ENCODE measurements around the gene UBB.

DNA sequence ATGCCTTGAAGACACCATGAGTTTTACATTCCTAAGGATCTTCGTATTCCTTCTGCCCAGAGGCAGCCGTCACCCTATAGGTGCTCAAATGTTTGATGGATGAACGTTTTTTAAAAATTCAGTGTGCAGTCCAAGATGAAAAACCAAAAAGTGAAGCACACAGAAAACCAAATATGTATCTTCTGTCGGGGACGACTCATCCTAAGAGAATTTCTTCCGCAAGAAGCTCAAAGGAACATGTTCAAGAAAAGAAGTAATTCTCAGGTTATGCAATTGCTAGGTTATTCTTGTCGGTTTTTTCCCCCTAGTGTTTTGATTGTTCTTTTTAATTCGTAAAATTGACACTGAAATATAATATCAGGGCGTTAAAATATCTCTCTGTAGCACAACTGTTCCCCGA lies 29.1 kb upstream of the UBB start:
- TF ChIP-seq, protein P1, sequence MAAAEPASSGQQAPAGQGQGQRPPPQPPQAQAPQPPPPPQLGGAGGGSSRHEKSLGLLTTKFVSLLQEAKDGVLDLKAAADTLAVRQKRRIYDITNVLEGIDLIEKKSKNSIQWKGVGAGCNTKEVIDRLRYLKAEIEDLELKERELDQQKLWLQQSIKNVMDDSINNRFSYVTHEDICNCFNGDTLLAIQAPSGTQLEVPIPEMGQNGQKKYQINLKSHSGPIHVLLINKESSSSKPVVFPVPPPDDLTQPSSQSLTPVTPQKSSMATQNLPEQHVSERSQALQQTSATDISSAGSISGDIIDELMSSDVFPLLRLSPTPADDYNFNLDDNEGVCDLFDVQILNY (CRISPR knock-in tag; IDR thresholded peaks at IDR 0.05): no peak
- TF ChIP-seq EZH2 (IDR thresholded peaks at IDR 0.05; ENCODE audit: borderline replicate concordance, low read depth, low read length): no peak
- no peak for TF ChIP-seq ADNP (tag; IDR thresholded peaks at IDR 0.05)
- no peak for TF ChIP-seq JUNB (CRISPR knock-in tag; conservative IDR thresholded peaks at IDR 0.05)
- TF ChIP-seq, protein P2, sequence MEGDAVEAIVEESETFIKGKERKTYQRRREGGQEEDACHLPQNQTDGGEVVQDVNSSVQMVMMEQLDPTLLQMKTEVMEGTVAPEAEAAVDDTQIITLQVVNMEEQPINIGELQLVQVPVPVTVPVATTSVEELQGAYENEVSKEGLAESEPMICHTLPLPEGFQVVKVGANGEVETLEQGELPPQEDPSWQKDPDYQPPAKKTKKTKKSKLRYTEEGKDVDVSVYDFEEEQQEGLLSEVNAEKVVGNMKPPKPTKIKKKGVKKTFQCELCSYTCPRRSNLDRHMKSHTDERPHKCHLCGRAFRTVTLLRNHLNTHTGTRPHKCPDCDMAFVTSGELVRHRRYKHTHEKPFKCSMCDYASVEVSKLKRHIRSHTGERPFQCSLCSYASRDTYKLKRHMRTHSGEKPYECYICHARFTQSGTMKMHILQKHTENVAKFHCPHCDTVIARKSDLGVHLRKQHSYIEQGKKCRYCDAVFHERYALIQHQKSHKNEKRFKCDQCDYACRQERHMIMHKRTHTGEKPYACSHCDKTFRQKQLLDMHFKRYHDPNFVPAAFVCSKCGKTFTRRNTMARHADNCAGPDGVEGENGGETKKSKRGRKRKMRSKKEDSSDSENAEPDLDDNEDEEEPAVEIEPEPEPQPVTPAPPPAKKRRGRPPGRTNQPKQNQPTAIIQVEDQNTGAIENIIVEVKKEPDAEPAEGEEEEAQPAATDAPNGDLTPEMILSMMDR (IDR thresholded peaks at IDR 0.05 in 2 of 3, conservative IDR thresholded peaks at IDR 0.05 in 1 of 3; ENCODE audit: insufficient read depth in 2 of 3, low read depth in 1 of 3, low read length in 3 of 3): no peak
- TF ChIP-seq SRSF1 (IDR thresholded peaks at IDR 0.05; ENCODE audit: low read depth, low read length): no peak
- TF ChIP-seq, protein P3, sequence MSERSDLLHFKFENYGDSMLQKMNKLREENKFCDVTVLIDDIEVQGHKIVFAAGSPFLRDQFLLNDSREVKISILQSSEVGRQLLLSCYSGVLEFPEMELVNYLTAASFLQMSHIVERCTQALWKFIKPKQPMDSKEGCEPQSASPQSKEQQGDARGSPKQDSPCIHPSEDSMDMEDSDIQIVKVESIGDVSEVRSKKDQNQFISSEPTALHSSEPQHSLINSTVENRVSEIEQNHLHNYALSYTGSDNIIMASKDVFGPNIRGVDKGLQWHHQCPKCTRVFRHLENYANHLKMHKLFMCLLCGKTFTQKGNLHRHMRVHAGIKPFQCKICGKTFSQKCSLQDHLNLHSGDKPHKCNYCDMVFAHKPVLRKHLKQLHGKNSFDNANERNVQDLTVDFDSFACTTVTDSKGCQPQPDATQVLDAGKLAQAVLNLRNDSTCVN (CRISPR knock-in tag; IDR thresholded peaks at IDR 0.05): no peak
- TF ChIP-seq NCOA1 (IDR thresholded peaks at IDR 0.05; ENCODE audit: low read depth): no peak
- TF ChIP-seq EP400 (IDR thresholded peaks at IDR 0.05): no peak
- TF ChIP-seq EP300 (IDR thresholded peaks at IDR 0.05; ENCODE audit: low read length): no peak
- TF ChIP-seq, protein P4, sequence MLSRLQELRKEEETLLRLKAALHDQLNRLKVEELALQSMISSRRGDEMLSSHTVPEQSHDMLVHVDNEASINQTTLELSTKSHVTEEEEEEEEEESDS (CRISPR knock-in tag; IDR thresholded peaks at IDR 0.05): no peak
- TF ChIP-seq SMAD1 (IDR thresholded peaks at IDR 0.05; ENCODE audit: low read depth, low read length, partially characterized antibody): no peak
- TF ChIP-seq ZNF274 (IDR thresholded peaks at IDR 0.05; ENCODE audit: borderline replicate concordance, low read depth, low read length): no peak
- TF ChIP-seq POLR2AphosphoS5 (IDR thresholded peaks at IDR 0.05; ENCODE audit: control insufficient read depth, insufficient read depth, low read depth, low read length): no peak

Data from K562 (cell line).